GM10266 (cell line): ENCODE results near the gene CHST6.
A peak's percentile ranks its signal among the peaks of the same experiment; 100 is the strongest.
"Not testable (repeated sequence)": the region's sequence is repeated elsewhere in the genome, so short reads cannot be mapped to it uniquely, and the experiment has no call there.

Source experiments
- DNase-seq: peaks from one replicate; pipeline ENCODE4 v3.0.0; 2012; ENCODE audit errors: extremely low spot score
- TF ChIP-seq, protein P1 (sequence below): IDR thresholded peaks from 2 replicates; pipeline ENCODE4 v1.5.1; 2012; ENCODE audit warnings: mild to moderate bottlenecking, low read depth; ENCODE audit not compliant: control insufficient read depth, insufficient read depth; ENCODE audit errors: missing control alignments

CHST6 gene

DNA sequence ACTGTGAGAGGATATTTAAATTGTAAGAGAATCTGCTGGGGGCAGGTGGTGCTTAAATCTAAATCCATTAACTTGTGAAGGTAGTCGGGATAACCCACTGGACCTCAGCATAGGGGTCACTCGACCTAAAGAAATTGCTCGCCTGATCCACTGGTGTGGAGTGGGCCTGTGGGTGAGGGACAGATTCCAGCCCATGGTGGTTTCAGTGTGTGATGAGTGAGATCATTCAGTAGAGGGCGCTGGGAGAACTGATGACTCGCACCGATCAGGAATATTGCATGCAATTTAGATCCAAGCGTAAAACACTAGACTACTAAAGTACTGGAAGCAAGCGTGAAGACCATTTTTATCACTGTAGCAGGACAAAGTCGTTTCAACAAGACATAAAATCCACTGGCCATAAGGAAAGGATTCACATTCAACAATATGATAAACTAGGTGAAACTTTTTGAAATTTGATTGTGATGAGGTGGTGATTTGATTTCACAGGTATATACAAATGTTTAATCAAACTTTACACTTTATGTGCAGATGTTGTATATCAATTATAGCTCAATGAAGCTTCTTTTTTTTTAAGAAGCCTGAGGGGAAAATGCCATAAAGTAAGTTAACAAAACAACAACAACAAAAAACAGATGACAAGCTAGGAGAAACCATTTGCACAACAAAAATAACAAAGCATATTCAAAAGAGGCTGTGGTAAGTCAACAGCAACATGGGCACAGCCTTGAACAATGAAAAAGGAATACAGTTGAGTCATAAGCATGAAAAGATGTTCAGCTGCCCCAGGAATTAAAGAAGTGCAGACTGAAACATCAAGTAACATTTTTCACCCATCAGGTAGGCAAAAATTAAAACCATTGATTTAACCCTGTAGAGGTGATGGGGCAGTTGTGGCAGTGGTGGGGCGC lies 23.3 kb downstream of the CHST6 start:
- TF ChIP-seq, protein P1, sequence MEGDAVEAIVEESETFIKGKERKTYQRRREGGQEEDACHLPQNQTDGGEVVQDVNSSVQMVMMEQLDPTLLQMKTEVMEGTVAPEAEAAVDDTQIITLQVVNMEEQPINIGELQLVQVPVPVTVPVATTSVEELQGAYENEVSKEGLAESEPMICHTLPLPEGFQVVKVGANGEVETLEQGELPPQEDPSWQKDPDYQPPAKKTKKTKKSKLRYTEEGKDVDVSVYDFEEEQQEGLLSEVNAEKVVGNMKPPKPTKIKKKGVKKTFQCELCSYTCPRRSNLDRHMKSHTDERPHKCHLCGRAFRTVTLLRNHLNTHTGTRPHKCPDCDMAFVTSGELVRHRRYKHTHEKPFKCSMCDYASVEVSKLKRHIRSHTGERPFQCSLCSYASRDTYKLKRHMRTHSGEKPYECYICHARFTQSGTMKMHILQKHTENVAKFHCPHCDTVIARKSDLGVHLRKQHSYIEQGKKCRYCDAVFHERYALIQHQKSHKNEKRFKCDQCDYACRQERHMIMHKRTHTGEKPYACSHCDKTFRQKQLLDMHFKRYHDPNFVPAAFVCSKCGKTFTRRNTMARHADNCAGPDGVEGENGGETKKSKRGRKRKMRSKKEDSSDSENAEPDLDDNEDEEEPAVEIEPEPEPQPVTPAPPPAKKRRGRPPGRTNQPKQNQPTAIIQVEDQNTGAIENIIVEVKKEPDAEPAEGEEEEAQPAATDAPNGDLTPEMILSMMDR: peak; percentile 79
- DNase-seq: peak; percentile 80

DNA sequence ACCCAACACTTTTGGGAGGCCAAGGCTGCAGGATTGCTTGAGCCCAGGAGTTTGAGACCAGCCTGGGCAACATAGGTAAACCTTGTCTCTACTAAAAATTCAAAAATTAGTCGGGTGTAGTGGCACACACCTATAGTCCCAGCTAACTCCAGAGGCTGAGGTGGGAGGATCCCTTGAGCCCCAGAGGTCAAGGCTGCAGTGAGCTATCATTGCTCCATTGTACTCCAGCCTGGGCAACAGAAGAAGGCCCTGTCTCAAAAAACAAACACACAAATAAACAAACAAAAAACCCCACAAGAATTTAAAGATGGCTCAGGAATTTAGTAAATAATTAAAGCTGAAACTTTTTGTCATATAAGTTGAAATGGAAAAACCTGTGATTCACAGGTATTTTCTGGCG lies 28.5 kb downstream of the CHST6 start:
- TF ChIP-seq, protein P1: no peak
- DNase-seq: no peak

DNA sequence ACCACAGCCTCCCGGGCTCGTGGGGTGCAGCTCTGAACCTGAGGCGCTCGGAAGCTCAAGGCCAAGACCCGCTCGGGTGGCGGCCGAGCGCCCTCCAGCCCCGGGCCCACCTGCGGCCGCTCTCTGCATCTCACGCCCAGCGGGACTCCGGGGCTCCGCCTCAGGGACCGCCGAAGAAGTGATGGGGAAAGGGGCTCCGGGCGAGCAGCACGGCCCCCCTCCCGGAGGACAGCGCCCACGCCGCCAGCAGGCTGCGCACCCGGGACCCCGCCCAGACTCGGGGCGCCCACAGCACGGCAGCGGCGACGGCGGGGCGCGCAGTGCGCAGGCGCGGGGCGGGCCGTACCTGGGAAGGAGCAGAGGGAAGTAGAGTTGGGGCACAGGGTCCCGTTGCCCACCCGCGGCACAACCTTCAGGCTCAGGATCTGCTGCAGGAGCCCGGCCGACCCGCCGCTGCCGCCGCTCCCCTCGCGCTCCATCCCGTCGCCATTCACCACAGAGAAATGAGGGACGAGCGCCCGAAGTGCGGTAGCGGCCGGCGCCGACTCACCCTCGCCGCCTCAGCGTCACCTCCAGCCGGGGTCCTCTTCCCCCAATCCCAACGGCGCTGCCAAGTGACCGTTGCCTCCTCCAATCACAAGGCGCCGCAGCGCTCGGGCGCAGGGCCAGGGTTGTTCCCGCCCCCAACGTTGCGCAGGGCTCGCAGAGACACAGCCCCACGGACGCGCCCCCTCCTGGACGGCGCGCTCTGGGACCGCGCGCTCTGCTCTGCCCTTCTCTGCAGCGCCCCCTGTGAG lies 30.9 kb downstream of the CHST6 start, which contains the start of gene TMEM170A:
TMEM170A (minus strand) TSS at position 568 of the 797 bp plus-strand sequence; CDS start at position 479, 89 bp downstream.
- TF ChIP-seq, protein P1: peak; percentile 100
- DNase-seq: peak; percentile 97

DNA sequence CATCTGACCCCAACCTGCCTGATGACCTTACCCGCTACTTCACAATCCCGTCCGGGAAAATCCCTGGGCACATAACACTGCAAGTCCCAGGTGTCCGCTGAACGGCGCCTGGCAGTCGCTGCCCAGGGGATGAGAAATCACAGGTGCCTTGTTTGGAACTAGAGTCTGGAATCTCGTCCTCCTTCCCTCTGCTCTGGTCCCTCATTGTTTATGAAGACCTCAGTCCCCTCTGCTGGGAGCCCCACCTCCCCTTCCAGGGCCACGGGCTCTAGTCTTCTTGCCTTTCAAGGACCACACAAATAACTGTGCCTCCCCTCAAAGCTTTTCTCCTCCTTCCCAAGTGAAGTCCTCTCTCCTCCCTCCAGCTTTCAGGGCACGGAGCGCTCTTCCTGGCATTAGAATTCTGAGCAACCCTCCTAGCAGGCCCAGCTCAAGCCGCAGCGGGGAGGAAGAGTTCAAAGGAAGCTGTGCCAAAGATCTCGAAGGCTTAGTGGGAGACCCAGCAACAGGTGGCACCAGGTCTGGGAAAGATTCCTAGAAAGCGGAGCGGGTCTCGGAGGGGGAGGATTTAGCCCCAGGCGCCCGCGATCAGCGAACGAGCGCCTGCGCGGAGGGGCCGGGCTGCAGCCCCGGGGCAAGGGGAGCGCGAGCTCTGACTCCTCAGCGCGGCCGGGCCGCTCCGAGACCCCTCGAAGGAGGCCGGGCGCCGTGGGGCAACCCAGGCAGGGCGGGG lies 31.7 kb downstream of the CHST6 start:
- DNase-seq: not testable (repeated sequence)

DNA sequence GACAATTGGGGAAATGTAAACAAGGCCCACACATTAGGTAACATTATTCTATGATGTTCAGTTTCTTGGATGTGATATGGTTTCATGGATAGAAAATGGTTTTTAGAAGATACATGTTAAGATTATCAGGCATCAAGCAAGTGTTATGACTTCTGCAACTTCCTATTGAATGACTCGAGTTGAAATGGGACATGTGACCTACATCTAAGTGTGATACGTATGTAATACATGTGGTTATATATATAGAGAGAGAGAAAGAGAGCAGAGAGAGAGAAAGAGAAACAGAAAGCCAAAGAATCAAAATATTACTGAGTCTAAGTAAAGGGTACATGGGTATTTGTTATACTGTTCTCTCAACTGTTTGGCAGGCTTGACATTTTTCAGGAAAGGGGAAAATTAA lies 32.4 kb downstream of the CHST6 start:
- DNase-seq: peak; percentile 56
- TF ChIP-seq, protein P1: no peak

DNA sequence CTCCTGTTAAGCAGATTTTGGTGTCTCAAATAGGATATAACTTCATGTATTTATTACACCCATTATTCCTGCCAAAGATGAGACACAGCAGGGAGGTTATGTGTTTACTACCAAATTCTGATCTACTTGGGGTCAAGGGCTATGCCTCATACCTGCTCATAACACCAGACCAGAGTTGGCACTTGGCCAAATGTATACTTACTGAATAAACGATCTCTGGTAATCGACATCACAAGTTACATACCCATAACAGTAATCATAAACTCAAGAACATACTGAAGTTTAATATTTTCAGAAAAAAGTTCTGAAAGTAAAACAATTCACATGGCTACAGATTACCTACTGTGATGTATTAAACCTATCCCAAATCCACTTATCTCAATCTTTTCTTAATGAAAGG lies 33.7 kb downstream of the CHST6 start:
- DNase-seq: no peak
- TF ChIP-seq, protein P1: no peak

DNA sequence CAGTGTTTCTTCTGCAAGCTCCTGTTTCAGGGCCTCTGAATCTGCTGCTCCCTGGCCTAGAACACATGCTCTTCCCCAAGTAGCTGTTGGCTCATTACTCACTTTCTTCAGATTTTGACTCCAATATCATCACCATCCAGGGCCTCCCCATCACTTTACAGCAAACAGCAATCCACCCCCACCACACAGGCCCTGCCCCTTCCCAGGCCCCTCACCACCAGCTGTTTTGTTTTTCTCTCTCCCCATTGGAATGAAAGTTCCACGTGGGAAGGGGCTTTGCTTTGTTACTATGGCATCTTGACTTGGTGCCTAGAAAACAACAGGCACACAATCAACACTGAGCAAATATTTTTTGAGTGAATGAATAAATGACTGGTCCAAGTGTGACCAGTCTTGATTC lies 34.8 kb downstream of the CHST6 start:
- DNase-seq: no peak
- TF ChIP-seq, protein P1: no peak
